ENCODE results near the gene DMRTA2. TPM values are rescaled to one million over a fixed set of nuclear protein-coding genes. Genes with fewer than 3 reads are reported as not detected.

The DMRTA2 gene
- total and polyA plus RNA-seq, 2 donors (not counting 1 experiment from before 2014, with no cell fraction given), result not detected

GRCh38 chr1:50427086-50427817 lies 4.0 kb upstream of the DMRTA2 start:
- Mint-ChIP-seq H3K9me3 (ENCODE audit: insufficient read depth) (no peaks in the 10 kb centered on the region), H3K27me3 (peaks cover 79% of the 10 kb centered on the region), H3K27ac (peak overlapping the region; percentile 20), H3K4me3 (peak overlapping the region; percentile 29), H3K4me1 (peaks cover 35% of the 10 kb centered on the region)
- intact Hi-C loops (cut with micrococcal nuclease), result no loop called here
- Histone ChIP-seq H3K27me3 (replicated peaks in 1 of 4; ENCODE audit: control extremely low read depth in 1 of 4, control insufficient read depth in 3 of 4, insufficient read depth in 4 of 4, low read length in 3 of 4) (peaks cover 5 to 92% (median 81%) of the 10 kb centered on the region in 4 experiments), H3K36me3 (replicated peaks in 1 of 2; ENCODE audit: control extremely low read depth in 1 of 2, control insufficient read depth in 1 of 2, extremely low read depth in 1 of 2, insufficient read depth in 2 of 2, low read length in 1 of 2) (no peaks in the 10 kb centered on the region), H3K9me3 (ENCODE audit: control extremely low read depth in 1 of 3, control insufficient read depth in 2 of 3, insufficient read depth in 1 of 3, low read length in 2 of 3) (peaks cover 0 to 66% (median 20%) of the 10 kb centered on the region in 3 donors), H3K4me3 (ENCODE audit: control extremely low read depth in 1 of 5, extremely low read depth in 1 of 5, insufficient read depth in 1 of 5, low read depth in 2 of 5, low read length in 4 of 5) (no peak overlapping the region), H3K4me1 (ENCODE audit: control insufficient read depth in 2 of 2, insufficient read depth in 2 of 2, low read length in 2 of 2) (peaks cover 39 to 52% of the 10 kb centered on the region in 2 donors), H3K9ac (ENCODE audit: low read length) (no peak overlapping the region), H3K4me2 (replicated peaks; ENCODE audit: low read depth, low read length, poor library complexity, severe bottlenecking) (no peak overlapping the region), H2AFZ (ENCODE audit: insufficient read depth, low read depth, low read length, poor library complexity, severe bottlenecking) (no peak overlapping the region), H4K20me1 (ENCODE audit: control insufficient read depth, insufficient read depth, low read length, poor library complexity, severe bottlenecking) (no peaks in the 10 kb centered on the region), H3K27ac (ENCODE audit: low read length in 2 of 2) (no peak overlapping the region), H3K79me2 (ENCODE audit: control insufficient read depth, insufficient read depth, low read length) (no peaks in the 10 kb centered on the region)
- peak; percentile 77 for TF ChIP-seq EZH2 (IDR thresholded peaks at IDR 0.05; ENCODE audit: borderline replicate concordance, insufficient read depth, low read depth, low read length, poor library complexity, severe bottlenecking)
- TF ChIP-seq CTCF (IDR thresholded peaks at IDR 0.05), result no peak
- CTCF ChIA-PET, result no interaction called here
- peak; percentile 47 for DNase-seq
- 13% methylated on average over 29 of the region's 44 CpGs for WGBS (ENCODE audit: insufficient coverage)
- POLR2A ChIA-PET, result no interaction called here
- ATAC-seq (ENCODE audit: low read depth), result no peak

- H3K27me3 Mint-ChIP-seq, result peaks cover 80% of the 10 kb centered on the region
- no peak overlapping the region for H3K4me2 ChIP-seq (replicated peaks; ENCODE audit: low read depth, low read length, poor library complexity, severe bottlenecking)
- intact Hi-C loops (cut with micrococcal nuclease), result no loop called here
- DNase-seq, result peak; percentile 17
- H3K27me3 ChIP-seq (replicated peaks in 1 of 4; ENCODE audit: control extremely low read depth in 1 of 4, control insufficient read depth in 3 of 4, insufficient read depth in 4 of 4, low read length in 3 of 4), result peaks cover 5 to 93% (median 81%) of the 10 kb centered on the region in 4 experiments
- H3K9me3 ChIP-seq (ENCODE audit: control extremely low read depth in 1 of 3, control insufficient read depth in 2 of 3, insufficient read depth in 1 of 3, low read length in 2 of 3), result peaks cover 0 to 66% (median 20%) of the 10 kb centered on the region in 3 donors
- no peak overlapping the region for H3K4me3 ChIP-seq (ENCODE audit: control extremely low read depth in 1 of 5, extremely low read depth in 1 of 5, insufficient read depth in 1 of 5, low read depth in 2 of 5, low read length in 4 of 5)
- no peaks in the 10 kb centered on the region for H3K9me3 Mint-ChIP-seq (ENCODE audit: insufficient read depth)
- H3K27ac ChIP-seq (ENCODE audit: low read length in 2 of 2), result no peak overlapping the region
- H3K79me2 ChIP-seq (ENCODE audit: control insufficient read depth, insufficient read depth, low read length), result no peaks in the 10 kb centered on the region
- no peaks in the 10 kb centered on the region for H3K36me3 ChIP-seq (replicated peaks in 1 of 2; ENCODE audit: control extremely low read depth in 1 of 2, control insufficient read depth in 1 of 2, extremely low read depth in 1 of 2, insufficient read depth in 2 of 2, low read length in 1 of 2)
- TF ChIP-seq EZH2 (IDR thresholded peaks at IDR 0.05; ENCODE audit: borderline replicate concordance, insufficient read depth, low read depth, low read length, poor library complexity, severe bottlenecking), result no peak
- TF ChIP-seq CTCF (IDR thresholded peaks at IDR 0.05), result no peak
- peaks cover 39% of the 10 kb centered on the region for H3K4me1 Mint-ChIP-seq
- H3K4me1 ChIP-seq (ENCODE audit: control insufficient read depth in 2 of 2, insufficient read depth in 2 of 2, low read length in 2 of 2), result peaks cover 43 to 55% of the 10 kb centered on the region in 2 donors
- H3K9ac ChIP-seq (ENCODE audit: low read length), result no peak overlapping the region
- POLR2A ChIA-PET, result no interaction called here
- no peaks in the 10 kb centered on the region for H4K20me1 ChIP-seq (ENCODE audit: control insufficient read depth, insufficient read depth, low read length, poor library complexity, severe bottlenecking)
- no peak overlapping the region for H3K4me3 Mint-ChIP-seq
- no peak overlapping the region for H3K27ac Mint-ChIP-seq
- ATAC-seq (ENCODE audit: low read depth), result no peak
- WGBS (ENCODE audit: insufficient coverage), result 11% methylated on average over 13 of the region's 28 CpGs
- no peak overlapping the region for H2AFZ ChIP-seq (ENCODE audit: insufficient read depth, low read depth, low read length, poor library complexity, severe bottlenecking)
- CTCF ChIA-PET, result no interaction called here
These were observed 3.5 kb upstream of the DMRTA2 start for GRCh38 chr1:50426702-50427085.

All from B cell (primary cell).